Coronary artery (tissue), 2 donors: ENCODE data around the gene ESYT2.
"Not testable (repeated sequence)": the region's sequence is repeated elsewhere in the genome, so short reads cannot be mapped to it uniquely, and the experiment has no call there.

ENCODE experiments used
- DNase-seq: peaks from one replicate; pipeline ENCODE4 v3.0.0-alpha.2; 2017; ENCODE audit warnings: low spot score
- H3K27ac ChIP-seq, 2 donors: fragments of 200-600 bp; sonication (generic); one replicate each; pipeline ENCODE4 v1.5.1; 2016 to 2019
- H3K4me3 ChIP-seq: fragments of 200-600 bp; sonication (generic); 2 replicates; pipeline ENCODE4 v1.5.1; 2016; ENCODE audit warnings: mild to moderate bottlenecking, moderate library complexity
- TF ChIP-seq, protein P1 (sequence below): fragments of 200-600 bp; sonication (generic); IDR thresholded peaks from one replicate; pipeline ENCODE4 v1.5.1; 2019; ENCODE audit warnings: antibody characterized with exemption

Gene ESYT2

DNA sequence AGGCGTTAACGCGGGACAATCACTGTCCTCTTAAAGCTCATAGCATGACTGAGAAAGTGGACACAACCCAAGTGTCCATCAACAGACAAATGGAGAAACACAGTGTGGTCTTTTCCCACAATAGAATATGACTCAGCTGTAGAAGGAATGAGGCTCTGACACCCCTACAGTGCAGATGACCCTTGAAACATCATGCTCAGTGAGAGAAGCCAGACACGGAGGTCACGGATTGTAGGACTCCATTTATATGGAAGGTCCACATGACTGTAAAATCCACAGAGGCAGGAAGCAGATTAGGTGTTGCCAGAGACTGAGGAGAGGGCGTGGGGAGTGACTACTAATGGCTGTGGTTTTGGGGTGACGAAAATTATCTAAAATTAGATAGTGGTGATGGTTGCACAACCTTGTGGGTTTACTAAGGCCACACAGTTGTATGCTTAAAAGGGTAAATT lies 118.6 kb downstream of the ESYT2 start:
- no peak for DNase-seq
- H3K4me3 ChIP-seq: no peak overlapping the region
- no peak overlapping the region for H3K27ac ChIP-seq
- TF ChIP-seq, protein P1, sequence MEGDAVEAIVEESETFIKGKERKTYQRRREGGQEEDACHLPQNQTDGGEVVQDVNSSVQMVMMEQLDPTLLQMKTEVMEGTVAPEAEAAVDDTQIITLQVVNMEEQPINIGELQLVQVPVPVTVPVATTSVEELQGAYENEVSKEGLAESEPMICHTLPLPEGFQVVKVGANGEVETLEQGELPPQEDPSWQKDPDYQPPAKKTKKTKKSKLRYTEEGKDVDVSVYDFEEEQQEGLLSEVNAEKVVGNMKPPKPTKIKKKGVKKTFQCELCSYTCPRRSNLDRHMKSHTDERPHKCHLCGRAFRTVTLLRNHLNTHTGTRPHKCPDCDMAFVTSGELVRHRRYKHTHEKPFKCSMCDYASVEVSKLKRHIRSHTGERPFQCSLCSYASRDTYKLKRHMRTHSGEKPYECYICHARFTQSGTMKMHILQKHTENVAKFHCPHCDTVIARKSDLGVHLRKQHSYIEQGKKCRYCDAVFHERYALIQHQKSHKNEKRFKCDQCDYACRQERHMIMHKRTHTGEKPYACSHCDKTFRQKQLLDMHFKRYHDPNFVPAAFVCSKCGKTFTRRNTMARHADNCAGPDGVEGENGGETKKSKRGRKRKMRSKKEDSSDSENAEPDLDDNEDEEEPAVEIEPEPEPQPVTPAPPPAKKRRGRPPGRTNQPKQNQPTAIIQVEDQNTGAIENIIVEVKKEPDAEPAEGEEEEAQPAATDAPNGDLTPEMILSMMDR: no peak

DNA sequence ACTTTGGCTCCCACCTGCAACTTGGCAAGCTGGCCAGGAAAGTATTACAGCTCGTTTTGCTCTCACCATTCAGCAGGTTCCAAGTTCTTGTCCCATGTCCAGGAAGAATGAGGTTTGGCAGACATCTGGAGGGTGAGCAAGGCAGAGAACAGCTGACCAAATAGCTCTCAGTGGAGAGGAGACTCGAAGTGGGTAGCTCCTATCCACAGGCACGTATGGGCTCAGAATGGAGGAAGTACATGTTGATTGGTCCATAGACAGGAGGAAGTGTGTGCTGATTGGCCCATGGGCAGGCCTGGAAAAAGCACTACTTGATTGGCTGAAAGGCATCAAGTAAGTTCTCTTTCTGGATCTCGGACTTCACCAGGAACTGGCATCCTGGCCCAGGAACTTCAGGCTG lies 121.7 kb downstream of the ESYT2 start:
- Histone ChIP-seq H3K4me3 (no peak overlapping the region), H3K27ac (no peak overlapping the region)
- DNase-seq: no peak
- TF ChIP-seq, protein P1: no peak

DNA sequence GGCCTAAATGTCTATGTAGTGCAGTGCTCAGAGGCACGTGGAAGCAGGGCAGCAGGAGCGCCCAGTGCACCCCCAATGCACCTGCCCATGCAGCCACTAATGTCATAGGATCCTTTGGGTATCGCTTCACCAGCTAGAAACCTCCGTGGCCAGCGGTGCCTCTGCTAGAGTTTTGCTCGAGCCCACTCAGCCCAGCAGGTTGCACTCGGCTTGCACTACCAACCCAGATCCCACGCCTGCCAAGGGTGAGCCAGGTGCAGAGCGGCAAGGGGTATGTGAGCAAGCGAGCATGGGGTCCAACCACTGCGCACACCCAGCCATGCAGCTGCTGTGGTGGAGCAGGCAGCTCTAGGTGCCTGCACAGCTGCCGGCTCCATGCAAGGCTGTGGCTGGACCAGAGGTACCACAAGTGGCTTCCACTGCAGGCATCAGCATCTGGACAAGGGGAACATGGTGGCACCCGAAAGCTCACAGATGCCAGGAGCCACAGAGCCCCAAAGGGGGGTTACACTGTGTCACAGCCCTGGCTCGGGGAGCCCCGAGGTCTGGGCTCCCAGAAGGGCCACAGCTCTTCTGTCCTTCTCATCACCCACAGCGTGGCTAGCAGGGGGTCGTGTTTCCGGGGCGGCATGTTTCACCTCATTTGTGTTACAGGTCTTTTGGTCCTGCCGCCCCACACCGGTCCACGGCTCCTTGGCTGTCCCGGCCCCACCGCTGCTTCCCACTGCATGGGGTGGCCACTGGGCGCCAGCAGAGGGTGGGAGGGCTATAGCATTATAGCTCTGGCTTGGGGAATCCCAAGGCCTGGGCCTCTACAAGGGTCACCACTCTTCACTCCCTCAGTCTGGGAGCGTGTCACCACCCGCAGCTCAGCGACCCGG lies 122.4 kb downstream of the ESYT2 start:
- Histone ChIP-seq H3K4me3 (no peak overlapping the region), H3K27ac (no peak overlapping the region)
- TF ChIP-seq, protein P1: no peak
- DNase-seq: no peak

GRCh38 chr7:158706273-158706704 lies 123.0 kb downstream of the ESYT2 start:
- no peak for DNase-seq
- no peak overlapping the region for H3K4me3 ChIP-seq
- TF ChIP-seq, protein P1: no peak
- no peak overlapping the region for H3K27ac ChIP-seq

DNA sequence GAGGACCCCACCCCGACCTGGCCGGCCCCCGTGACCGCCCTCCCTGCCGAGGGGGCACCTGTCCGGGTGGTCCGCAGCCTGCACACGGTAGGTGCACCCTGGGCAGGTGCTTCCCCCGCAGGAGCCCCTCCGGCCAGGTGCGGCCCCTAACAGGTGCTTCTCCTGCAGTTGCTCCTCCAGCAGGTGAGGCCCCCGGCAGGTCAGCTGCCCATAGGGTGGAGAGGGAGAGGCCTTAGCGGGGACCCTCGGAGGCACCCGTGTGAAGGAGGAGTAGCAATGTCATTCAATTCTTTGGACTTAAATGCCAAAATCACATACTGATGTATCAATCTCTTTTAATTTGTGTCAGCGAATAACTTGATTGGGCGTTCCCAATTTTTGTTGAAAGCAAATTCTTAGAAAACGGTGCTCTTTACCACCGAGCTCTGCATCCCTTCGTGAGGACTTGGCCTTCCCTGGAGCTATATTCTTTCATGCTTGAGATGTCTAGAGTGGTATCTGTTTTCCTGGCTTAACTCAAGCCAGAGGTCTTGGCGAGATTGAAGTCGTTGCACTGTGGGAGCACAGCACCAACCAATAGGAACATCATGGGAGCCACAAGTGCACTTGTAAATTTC lies 124.0 kb downstream of the ESYT2 start:
- DNase-seq: no peak
- H3K4me3 ChIP-seq: peak overlapping the region; percentile 93
- TF ChIP-seq, protein P1: no peak
- H3K27ac ChIP-seq: peak overlapping the region; percentile 78 to 97

DNA sequence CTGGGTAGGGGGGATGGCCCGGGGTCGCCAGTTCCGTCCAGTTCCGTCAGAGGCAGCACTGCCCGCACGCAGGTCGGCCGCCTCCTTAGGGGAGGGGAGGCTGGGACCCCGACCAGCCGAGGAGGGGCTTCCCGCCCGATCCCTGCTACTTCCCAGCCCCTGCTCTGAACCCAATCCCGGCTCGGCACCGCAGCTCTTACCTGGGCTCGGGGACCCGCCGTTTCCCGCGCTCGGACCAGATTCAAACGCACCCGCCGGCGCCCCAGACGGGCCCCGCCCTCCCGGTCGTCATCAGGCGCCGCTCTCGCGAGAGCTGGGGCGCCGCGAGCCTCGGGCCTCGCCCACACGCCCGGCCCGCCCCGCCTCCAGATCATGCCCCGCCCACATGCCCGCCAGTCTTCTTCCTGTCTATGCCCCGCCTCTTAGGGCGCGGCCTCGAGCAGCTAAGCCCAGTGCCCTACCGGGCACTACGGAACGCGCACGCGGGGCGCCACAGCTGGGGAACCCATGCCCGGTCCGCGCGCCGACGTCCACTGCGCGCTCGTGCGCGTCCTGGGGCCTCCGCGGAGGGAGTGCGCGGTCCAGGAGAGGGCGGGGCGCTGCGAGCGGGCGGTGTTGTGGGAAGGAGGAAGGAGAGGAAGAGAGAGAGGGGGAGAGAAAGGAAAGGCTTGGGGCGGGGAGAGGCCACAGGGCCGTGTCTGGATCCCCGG lies 124.6 kb downstream of the ESYT2 start, which contains the start of gene NCAPG2:
Gene NCAPG2, minus strand, starts transcription at position 281 of the 710 bp plus-strand sequence. CDS start 2,905 bp downstream, outside the sequence.
- DNase-seq: peak; percentile 98
- H3K27ac ChIP-seq: peak within 1 kb of the TSS; percentile 78 to 97
- peak within 1 kb of the TSS; percentile 93 for H3K4me3 ChIP-seq
- TF ChIP-seq, protein P1: no peak

DNA sequence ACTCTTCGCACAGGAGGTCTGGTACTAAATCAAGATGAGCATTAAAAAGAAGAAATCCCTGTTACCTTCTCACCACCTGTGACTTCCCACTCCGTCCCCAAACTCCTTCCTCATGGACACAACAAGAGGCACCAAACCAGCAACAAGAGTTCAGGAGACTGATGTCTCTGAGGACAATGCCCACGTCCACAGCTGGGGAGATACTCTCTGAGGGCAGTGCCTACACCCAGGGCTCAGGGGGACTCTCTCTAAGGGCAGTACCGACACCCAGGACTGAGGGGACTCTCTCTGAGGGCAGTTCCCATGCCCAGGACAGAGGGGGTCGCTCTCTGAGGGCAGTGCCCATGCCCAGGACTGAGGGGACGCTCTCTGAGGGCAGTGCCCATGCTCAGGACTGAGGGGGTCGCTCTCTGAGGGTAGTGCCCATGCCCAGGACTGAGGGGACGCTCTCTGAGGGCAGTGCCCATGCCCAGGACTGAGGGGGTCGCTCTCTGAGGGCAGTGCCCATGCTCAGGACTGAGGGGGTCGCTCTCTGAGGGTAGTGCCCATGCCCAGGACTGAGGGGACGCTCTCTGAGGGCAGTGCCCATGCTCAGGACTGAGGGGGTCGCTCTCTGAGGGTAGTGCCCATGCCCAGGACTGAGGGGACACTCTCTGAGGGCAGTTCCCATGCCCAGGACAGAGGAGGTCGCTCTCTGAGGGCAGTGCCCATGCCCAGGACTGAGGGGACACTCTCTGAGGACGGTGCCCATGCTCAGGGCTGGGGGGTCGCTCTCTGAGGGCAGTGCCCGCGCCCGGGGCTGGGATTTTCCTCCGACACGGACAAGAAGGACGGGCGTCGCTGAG lies 125.4 kb downstream of the ESYT2 start:
- DNase-seq: not testable (repeated sequence)
- Histone ChIP-seq H3K4me3 (peak overlapping the region; percentile 93), H3K27ac (peak overlapping the region; percentile 36 to 97)
